ENCODE data around the gene EPHB1. TPM values are rescaled to one million over a fixed set of nuclear protein-coding genes. Genes with fewer than 3 reads are reported as not detected.

EPHB1 gene
- total RNA-seq, 1 donor from 2014 or later, result 1.3 TPM

DNA sequence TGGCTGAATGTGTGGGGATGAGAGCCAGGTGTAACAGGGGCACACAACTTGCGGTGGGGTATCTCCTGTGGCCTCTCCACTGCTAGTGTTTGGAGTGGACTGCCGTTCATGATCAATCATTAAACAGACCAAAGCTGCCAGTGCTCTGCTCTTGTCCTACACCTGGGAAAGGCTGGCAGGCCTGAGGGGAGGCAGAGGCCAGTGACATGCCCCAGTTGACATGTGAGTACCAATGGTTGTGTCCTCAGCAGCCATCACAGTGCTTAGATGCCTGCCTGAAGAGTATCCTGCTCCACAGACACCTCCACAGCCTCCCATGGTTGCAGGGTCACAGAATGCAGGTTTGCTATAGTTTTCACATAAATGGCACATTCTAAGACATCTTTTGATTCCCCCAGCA lies 348.4 kb downstream of the EPHB1 start:
- Mint-ChIP-seq H3K4me1 (no peaks in the 10 kb centered on the region), H3K4me3 (no peak overlapping the region), H3K36me3 (no peaks in the 10 kb centered on the region), H3K27me3 (ENCODE audit: low read depth) (peaks cover 8% of the 10 kb centered on the region), H3K27ac (no peak overlapping the region), H3K9me3 (no peaks in the 10 kb centered on the region)
- TF ChIP-seq, protein P1, sequence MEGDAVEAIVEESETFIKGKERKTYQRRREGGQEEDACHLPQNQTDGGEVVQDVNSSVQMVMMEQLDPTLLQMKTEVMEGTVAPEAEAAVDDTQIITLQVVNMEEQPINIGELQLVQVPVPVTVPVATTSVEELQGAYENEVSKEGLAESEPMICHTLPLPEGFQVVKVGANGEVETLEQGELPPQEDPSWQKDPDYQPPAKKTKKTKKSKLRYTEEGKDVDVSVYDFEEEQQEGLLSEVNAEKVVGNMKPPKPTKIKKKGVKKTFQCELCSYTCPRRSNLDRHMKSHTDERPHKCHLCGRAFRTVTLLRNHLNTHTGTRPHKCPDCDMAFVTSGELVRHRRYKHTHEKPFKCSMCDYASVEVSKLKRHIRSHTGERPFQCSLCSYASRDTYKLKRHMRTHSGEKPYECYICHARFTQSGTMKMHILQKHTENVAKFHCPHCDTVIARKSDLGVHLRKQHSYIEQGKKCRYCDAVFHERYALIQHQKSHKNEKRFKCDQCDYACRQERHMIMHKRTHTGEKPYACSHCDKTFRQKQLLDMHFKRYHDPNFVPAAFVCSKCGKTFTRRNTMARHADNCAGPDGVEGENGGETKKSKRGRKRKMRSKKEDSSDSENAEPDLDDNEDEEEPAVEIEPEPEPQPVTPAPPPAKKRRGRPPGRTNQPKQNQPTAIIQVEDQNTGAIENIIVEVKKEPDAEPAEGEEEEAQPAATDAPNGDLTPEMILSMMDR (IDR thresholded peaks at IDR 0.05; ENCODE audit: unreplicated experiment), result no peak
- DNase-seq (ENCODE audit: low spot score in 2 of 2, unreplicated experiment in 2 of 2), result no peak

- no peaks in the 10 kb centered on the region for H3K36me3 Mint-ChIP-seq
- no peak overlapping the region for H3K4me3 Mint-ChIP-seq
- H3K27me3 Mint-ChIP-seq (ENCODE audit: low read depth), result peaks cover 19% of the 10 kb centered on the region
Observed at GRCh38 chr3:135145581-135145980, 350.5 kb downstream of the EPHB1 start.

DNA sequence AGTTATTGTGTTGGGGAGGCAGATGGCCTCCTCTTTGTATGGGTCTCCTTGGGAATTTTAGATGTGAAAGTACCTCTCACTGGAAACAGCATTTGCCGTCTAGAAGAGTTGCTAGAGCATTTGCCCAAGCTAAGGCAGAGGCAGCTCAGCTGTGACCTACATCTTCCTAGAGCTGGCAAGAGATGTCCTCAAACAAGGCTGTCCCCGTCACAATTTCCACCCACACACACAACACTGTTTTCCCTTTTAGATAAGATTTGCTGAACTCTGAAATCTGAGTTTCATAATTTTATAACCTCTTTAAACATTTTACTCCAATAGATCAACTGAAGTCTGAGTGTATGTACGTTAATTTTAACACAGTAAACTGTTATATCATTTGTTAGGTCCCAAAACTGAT lies 352.6 kb downstream of the EPHB1 start:
- no peak overlapping the region for H3K4me3 Mint-ChIP-seq
- no peak for DNase-seq (ENCODE audit: low spot score in 2 of 2, unreplicated experiment in 2 of 2)
- H3K9me3 Mint-ChIP-seq, result no peaks in the 10 kb centered on the region
- H3K27me3 Mint-ChIP-seq (ENCODE audit: low read depth), result peaks cover 19% of the 10 kb centered on the region
- no peaks in the 10 kb centered on the region for H3K36me3 Mint-ChIP-seq
- no peak overlapping the region for H3K27ac Mint-ChIP-seq
- H3K4me1 Mint-ChIP-seq, result no peaks in the 10 kb centered on the region
- TF ChIP-seq, protein P1 (IDR thresholded peaks at IDR 0.05; ENCODE audit: unreplicated experiment), result no peak

More at GRCh38 chr3:135145581-135145980, 350.5 kb downstream of the EPHB1 start:
- TF ChIP-seq, protein P1 (IDR thresholded peaks at IDR 0.05; ENCODE audit: unreplicated experiment), result no peak
- Mint-ChIP-seq H3K9me3 (no peaks in the 10 kb centered on the region), H3K27ac (no peak overlapping the region), H3K4me1 (no peaks in the 10 kb centered on the region)
- DNase-seq (ENCODE audit: low spot score in 2 of 2, unreplicated experiment in 2 of 2), result no peak

DNA sequence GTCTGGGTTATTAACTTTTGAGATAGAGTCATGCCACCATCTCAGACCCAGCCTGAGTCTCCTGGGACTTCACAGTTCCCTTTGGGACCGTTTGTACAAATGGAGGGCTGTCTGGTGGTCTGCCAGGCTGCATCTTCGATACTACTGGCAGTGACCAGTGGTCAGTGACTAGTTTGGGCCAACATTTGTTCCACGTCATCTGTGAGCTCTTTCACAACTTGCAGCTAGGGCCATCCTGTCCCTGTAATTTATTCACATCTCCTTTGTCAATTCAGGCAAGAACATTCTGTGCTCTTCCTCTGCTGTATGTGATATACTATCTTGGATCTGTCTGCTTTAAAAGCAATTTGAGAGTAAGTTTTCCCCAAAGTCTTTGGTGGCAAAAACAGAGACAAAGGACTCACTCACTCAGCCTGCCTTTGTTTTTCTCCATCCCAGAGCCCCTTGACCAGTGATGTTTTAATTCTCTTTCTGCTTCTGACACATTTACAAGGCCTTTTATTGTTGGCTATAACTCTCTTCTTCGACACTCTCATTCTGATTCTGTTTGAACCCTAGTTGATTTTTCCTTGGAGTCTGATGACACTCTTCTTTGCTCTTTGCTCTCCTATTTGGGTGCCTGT lies 353.4 kb downstream of the EPHB1 start:
- DNase-seq (ENCODE audit: low spot score in 2 of 2, unreplicated experiment in 2 of 2), result no peak
- Mint-ChIP-seq H3K9me3 (no peaks in the 10 kb centered on the region), H3K27ac (no peak overlapping the region), H3K36me3 (no peaks in the 10 kb centered on the region), H3K27me3 (ENCODE audit: low read depth) (peaks cover 21% of the 10 kb centered on the region), H3K4me3 (no peak overlapping the region), H3K4me1 (no peaks in the 10 kb centered on the region)
- TF ChIP-seq, protein P1 (IDR thresholded peaks at IDR 0.05; ENCODE audit: unreplicated experiment), result no peak

DNA sequence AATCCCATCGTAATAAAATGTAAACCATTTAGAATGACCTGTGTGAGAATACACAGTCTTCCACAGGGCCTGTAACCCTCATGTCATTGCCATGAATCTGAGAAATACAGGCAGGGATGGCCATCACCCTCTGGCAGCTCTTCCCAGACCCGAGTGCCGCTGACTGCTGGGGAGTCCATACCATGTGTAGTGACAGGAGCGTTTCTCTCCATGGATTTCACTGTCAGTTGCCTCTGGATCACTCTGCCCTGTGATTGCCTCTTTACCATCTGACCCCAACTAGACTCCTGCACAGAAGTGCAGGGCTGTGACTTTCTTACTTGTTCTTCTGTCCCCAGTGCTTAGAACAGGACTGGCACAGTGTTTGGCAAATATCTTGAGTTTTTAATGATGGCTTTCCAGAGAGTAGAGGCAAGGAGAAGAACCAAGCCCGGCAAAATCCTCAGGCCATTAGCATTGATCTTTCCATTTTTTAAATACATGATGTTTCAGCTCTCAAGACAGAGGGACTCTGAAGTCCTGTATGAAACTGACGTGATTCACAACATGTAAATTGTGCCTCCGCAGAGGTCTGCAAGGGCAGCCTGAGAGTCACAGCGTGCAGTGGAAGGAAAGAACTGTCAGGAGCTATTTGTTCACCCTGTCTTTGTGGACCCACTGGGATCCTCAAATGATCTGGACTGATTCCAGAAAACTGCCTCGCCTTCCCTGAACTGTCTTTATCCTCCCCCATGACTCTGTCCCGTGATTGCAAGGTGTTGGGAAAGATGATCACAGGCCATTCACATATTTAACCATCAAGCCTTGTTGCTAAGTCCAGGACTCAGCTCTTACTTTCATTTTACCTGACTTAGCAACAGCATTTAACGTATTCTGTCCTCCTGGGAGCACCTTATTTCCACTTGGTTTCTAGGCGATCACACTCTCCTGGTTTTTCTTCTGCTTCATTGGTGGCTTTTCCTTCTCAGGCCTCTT lies 354.9 kb downstream of the EPHB1 start:
- peaks cover 23% of the 10 kb centered on the region for H3K27me3 Mint-ChIP-seq (ENCODE audit: low read depth)
- H3K27ac Mint-ChIP-seq, result no peak overlapping the region
- TF ChIP-seq, protein P1 (IDR thresholded peaks at IDR 0.05; ENCODE audit: unreplicated experiment), result no peak
- no peaks in the 10 kb centered on the region for H3K9me3 Mint-ChIP-seq
- DNase-seq (ENCODE audit: low spot score in 2 of 2, unreplicated experiment in 2 of 2), result no peak
- H3K4me3 Mint-ChIP-seq, result no peak overlapping the region
- no peaks in the 10 kb centered on the region for H3K4me1 Mint-ChIP-seq
- H3K36me3 Mint-ChIP-seq, result no peaks in the 10 kb centered on the region
